DOHH2 (cell line): ENCODE measurements around the gene AIRE.

Experiments used
- EZH2phosphoT487 ChIP-seq: fragments of 200-600 bp; sonication (generic); IDR thresholded peaks from 2 replicates; pipeline ENCODE4 v1.6.1; 2017; ENCODE audit warnings: borderline replicate concordance, mild to moderate bottlenecking, antibody characterized with exemption, low read length, moderate library complexity, mixed read lengths
- TF ChIP-seq, protein P1 (sequence below): fragments of 200-600 bp; sonication (generic); IDR thresholded peaks from one replicate; pipeline ENCODE4 v1.5.1; 2014; ENCODE audit warnings: antibody characterized with exemption, mild to moderate bottlenecking, low read depth, low read length; ENCODE audit not compliant: poor library complexity, severe bottlenecking

DNA sequence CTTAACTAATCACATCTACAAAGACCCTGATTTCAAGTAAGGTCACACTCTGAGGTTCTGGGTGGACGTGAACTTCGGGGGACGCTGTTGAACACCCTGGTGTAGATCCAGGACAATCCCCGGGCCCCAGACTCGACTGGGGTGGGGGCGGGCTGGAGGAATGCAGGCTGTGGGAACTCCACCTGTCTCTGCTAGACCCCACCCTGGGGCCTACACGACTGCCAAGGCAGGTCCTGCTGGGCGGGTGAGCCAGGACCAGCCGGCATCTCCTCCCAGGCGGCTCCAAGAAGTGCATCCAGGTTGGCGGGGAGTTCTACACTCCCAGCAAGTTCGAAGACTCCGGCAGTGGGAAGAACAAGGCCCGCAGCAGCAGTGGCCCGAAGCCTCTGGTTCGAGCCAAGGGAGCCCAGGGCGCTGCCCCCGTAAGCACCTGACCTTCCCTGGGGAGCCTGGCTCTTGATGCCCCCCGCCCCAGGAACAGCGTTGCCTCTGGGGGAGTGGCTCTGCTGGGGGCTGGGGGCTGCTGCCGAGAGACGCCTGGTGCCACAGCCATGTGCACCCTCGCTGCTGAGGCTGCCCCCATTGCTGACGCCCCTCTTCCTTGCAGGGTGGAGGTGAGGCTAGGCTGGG, 3.8 kb downstream of the AIRE start:
- TF ChIP-seq, protein P1, sequence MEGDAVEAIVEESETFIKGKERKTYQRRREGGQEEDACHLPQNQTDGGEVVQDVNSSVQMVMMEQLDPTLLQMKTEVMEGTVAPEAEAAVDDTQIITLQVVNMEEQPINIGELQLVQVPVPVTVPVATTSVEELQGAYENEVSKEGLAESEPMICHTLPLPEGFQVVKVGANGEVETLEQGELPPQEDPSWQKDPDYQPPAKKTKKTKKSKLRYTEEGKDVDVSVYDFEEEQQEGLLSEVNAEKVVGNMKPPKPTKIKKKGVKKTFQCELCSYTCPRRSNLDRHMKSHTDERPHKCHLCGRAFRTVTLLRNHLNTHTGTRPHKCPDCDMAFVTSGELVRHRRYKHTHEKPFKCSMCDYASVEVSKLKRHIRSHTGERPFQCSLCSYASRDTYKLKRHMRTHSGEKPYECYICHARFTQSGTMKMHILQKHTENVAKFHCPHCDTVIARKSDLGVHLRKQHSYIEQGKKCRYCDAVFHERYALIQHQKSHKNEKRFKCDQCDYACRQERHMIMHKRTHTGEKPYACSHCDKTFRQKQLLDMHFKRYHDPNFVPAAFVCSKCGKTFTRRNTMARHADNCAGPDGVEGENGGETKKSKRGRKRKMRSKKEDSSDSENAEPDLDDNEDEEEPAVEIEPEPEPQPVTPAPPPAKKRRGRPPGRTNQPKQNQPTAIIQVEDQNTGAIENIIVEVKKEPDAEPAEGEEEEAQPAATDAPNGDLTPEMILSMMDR: no peak
- TF ChIP-seq EZH2phosphoT487: no peak
